GM12878 (cell line): ENCODE data around the gene TMEM52. TPM values are rescaled to one million over a fixed set of nuclear protein-coding genes. Genes with fewer than 3 reads are reported as not detected.

ENCODE experiments used
- ATAC-seq: fragments of 200-7000 bp; cut with Tn5 transposase; 3 replicates; pipeline ENCODE4 v1.9.1; 2020; ENCODE audit warnings: mild to moderate bottlenecking, moderate library complexity
- BruUV-seq: library from RNA; stranded (reverse); fragments of 400-500 nt; replicated peaks from 2 replicates; lab custom pipeline; 2021; lab: Mats Ljungman, UMichigan
- CTCF ChIA-PET: fragments of 300-600 bp; sonication (Branson Sonifier 250); formaldehyde crosslinking; extraction: SDS; loops from one replicate; lab custom pipeline; 2021; ENCODE audit warnings: inconsistent platforms; lab: Yijun Ruan, JAX
- POLR2A ChIA-PET: fragments of 350-600 bp; formaldehyde crosslinking; extraction: SDS; loops from one replicate; lab custom pipeline; 2021; ENCODE audit warnings: inconsistent platforms; lab: Charles Lee
- RAD21 ChIA-PET: fragments of 300-600 bp; sonication (Branson Sonifier 250); formaldehyde crosslinking; loops from one replicate; lab custom pipeline; 2023; ENCODE audit warnings: antibody characterized with exemption; ENCODE audit not compliant: unreplicated experiment; lab: Charles Lee
- SMC1A ChIA-PET: fragments of 300-600 bp; sonication (Branson Sonifier 250); formaldehyde crosslinking; loops from one replicate; lab custom pipeline; 2023; ENCODE audit not compliant: unreplicated experiment, uncharacterized antibody; lab: Charles Lee
- DNase-seq: peaks from one replicate; pipeline ENCODE4 v3.0.0-alpha.2; 2011; ENCODE audit warnings: low read depth, low spot score
- FAIRE-seq: peaks from 3 replicates; lab custom pipeline; 2011; peaks lifted over from hg19 to GRCh38; lab: Jason Lieb, UNC
- H2AFZ ChIP-seq: 2 replicates; pipeline ENCODE4 v1.6.0; 2011; ENCODE audit warnings: low read depth, low read length, control low read depth; ENCODE audit not compliant: control insufficient read depth
- H3K27ac ChIP-seq: 2 replicates; pipeline ENCODE4 v1.5.1; 2011; ENCODE audit warnings: control low read depth; ENCODE audit not compliant: control insufficient read depth, insufficient read depth
- H3K27me3 ChIP-seq, 2 experiments: replicated peaks in 1 of 2; 2 replicates each; pipeline versions ENCODE4 v1.6.0 to v1.6.1; 2011; ENCODE audit warnings: low read length in 1 of 2; ENCODE audit not compliant: control insufficient read depth in 2 of 2, insufficient read depth in 2 of 2
- H3K36me3 ChIP-seq, 2 experiments: 2 replicates each; pipeline ENCODE4 v1.5.1; 2011; ENCODE audit warnings: low read length in 1 of 2; ENCODE audit not compliant: control insufficient read depth in 2 of 2, insufficient read depth in 2 of 2
- H3K4me1 ChIP-seq: 2 replicates; pipeline ENCODE4 v1.6.1; 2011; ENCODE audit warnings: mild to moderate bottlenecking, low read length, moderate library complexity, mixed read lengths; ENCODE audit not compliant: control insufficient read depth, insufficient read depth
- H3K4me2 ChIP-seq: 2 replicates; pipeline ENCODE4 v1.6.0; 2011; ENCODE audit warnings: control low read depth; ENCODE audit not compliant: control insufficient read depth, insufficient read depth
- H3K4me3 ChIP-seq: fragments of 200-600 bp; sonication (generic); 2 replicates; pipeline ENCODE4 v1.5.1; 2016
- H3K79me2 ChIP-seq: 2 replicates; pipeline ENCODE4 v1.6.0; 2011; ENCODE audit warnings: low read length; ENCODE audit not compliant: control insufficient read depth, insufficient read depth
- H3K9ac ChIP-seq: 2 replicates; pipeline ENCODE4 v1.8.0; 2011; ENCODE audit warnings: low read length, control low read depth, mixed read lengths; ENCODE audit not compliant: control insufficient read depth, insufficient read depth
- H3K9me3 ChIP-seq: replicated peaks from 3 replicates; pipeline ENCODE4 v1.5.1; 2011; ENCODE audit warnings: mild to moderate bottlenecking, low read length; ENCODE audit not compliant: control insufficient read depth, insufficient read depth
- H4K20me1 ChIP-seq: 2 replicates; pipeline ENCODE4 v1.6.0; 2011; ENCODE audit not compliant: control insufficient read depth, insufficient read depth
- BCL3 ChIP-seq: IDR thresholded peaks from 2 replicates; pipeline ENCODE4 v1.6.1; 2011; ENCODE audit warnings: borderline replicate concordance, low read depth, mild to moderate bottlenecking, moderate library complexity, low read length; ENCODE audit not compliant: insufficient read depth, poor library complexity, severe bottlenecking
- CHD1 ChIP-seq: IDR thresholded peaks from 2 replicates; pipeline ENCODE4 v1.6.1; 2012; ENCODE audit warnings: low read depth, low read length, improper control_type of control experiment
- CHD2 ChIP-seq: IDR thresholded peaks from 2 replicates; pipeline ENCODE4 v1.6.1; 2011; ENCODE audit warnings: low read depth, low read length, improper control_type of control experiment, borderline replicate concordance
- EGR1 ChIP-seq, 2 experiments: IDR thresholded peaks; 1 replicate in 1 of 2; 2 replicates in 1 of 2; pipeline ENCODE4 v1.6.1; 2011 to 2012; ENCODE audit warnings: low read depth in 2 of 2, low read length in 2 of 2, borderline replicate concordance in 1 of 2, mild to moderate bottlenecking in 1 of 2, moderate library complexity in 1 of 2
- MTA2 ChIP-seq: fragments of 450-650 bp; IDR thresholded peaks from 2 replicates; pipeline ENCODE4 v1.6.1; 2016; ENCODE audit warnings: low read depth, mild to moderate bottlenecking, moderate library complexity
- MTA3 ChIP-seq: IDR thresholded peaks from 2 replicates; pipeline ENCODE4 v1.6.1; 2012; ENCODE audit warnings: low read length, inconsistent platforms, borderline replicate concordance
- SIX5 ChIP-seq: IDR thresholded peaks from 2 replicates; pipeline ENCODE4 v1.6.1; 2011; ENCODE audit warnings: mild to moderate bottlenecking, low read depth, low read length, moderate library complexity; ENCODE audit not compliant: severe bottlenecking
- ZBTB33 ChIP-seq: fragments of 450-650 bp; IDR thresholded peaks from 2 replicates; pipeline ENCODE4 v1.6.1; 2017; ENCODE audit warnings: mild to moderate bottlenecking
- ZNF384 ChIP-seq: IDR thresholded peaks from 2 replicates; pipeline ENCODE4 v1.6.1; 2012; ENCODE audit warnings: low read depth, mild to moderate bottlenecking, low read length, improper control_type of control experiment, borderline replicate concordance
- WGBS: methylation state at CpG from one replicate; pipeline ENCODE4 v1.1.6; 2016; ENCODE audit warnings: low lambda C conversion rate; ENCODE audit not compliant: insufficient replicate concordance, insufficient coverage; ENCODE audit errors: missing lambda C conversion rate; 5-methylcytosine and 5-hydroxymethylcytosine counted together
- in situ Hi-C: fragments of 300-500 bp; cut with MboI; formaldehyde crosslinking; loops from 9 replicates; pipeline ENCODE4 v1.14.3; 2018; ENCODE audit warnings: mixed read lengths
- intact Hi-C: fragments of 100-400 bp; cut with micrococcal nuclease; formaldehyde crosslinking; loops from one replicate; pipeline ENCODE4 v1.14.2; 2022; ENCODE audit not compliant: unreplicated experiment
- polyA plus RNA-seq, 11 experiments: library from polyadenylated mRNA; depleted of rRNA in 4 of 11; unstranded in 6 of 11; stranded (reverse) in 5 of 11; fragments of >200 nt; fragmentation: Nextera tagmentation in 4 of 11; fragmentation: Illumina TruSeq in 1 of 11; extraction: Ambion mirVana in 4 of 11; extraction: Trizol in 1 of 11; gene quantifications; 1 replicate in 1 of 11; 2 replicates in 10 of 11; pipeline versions ENCODE4 v1.2.1 to v1.2.3, GENCODE V29; 2011 to 2016; ENCODE audit warnings: inconsistent platforms in 2 of 11, missing spikeins in 2 of 11, low read depth in 1 of 11
- total RNA-seq, 4 experiments: library from RNA; depleted of rRNA in 3 of 4; stranded (reverse); fragments of >200 nt in 3 of 4; fragmentation: Illumina TruSeq in 1 of 4; extraction: Trizol in 1 of 4; gene quantifications; 2 replicates each; pipeline versions ENCODE4 v1.2.1 to v1.2.3, GENCODE V29; 2013 to 2021

Gene TMEM52
- total and polyA plus RNA-seq, 10 of the 15 experiments (the other 5 are each of a cell fraction or from before 2014, with no cell fraction given): 0.17 to 0.33 (median 0.24) TPM; not detected in 7

- Histone ChIP-seq H3K4me3 (no peak overlapping the region), H3K4me2 (no peak overlapping the region), H3K9me3 (no peaks in the 10 kb centered on the region), H3K79me2 (no peaks in the 10 kb centered on the region), H3K27ac (no peak overlapping the region), H4K20me1 (no peaks in the 10 kb centered on the region), H3K36me3 (no peaks in the 10 kb centered on the region), H3K9ac (no peak overlapping the region), H2AFZ (no peak overlapping the region), H3K27me3 (no peaks in the 10 kb centered on the region), H3K4me1 (no peaks in the 10 kb centered on the region)
- intact Hi-C loops (no loop called here), in situ Hi-C loops (loop anchor here (25.0 kb wide), 1 partner anchor 833 kb away; no protein-coding TSS in a partner anchor)
- CTCF ChIA-PET: no interaction called here
- FAIRE-seq (no peak), ATAC-seq (no peak), DNase-seq (no peak)
- RAD21 ChIA-PET: no interaction called here
- SMC1A ChIA-PET: no interaction called here
- WGBS: 16% methylated on average over 9 of the region's 9 CpGs
- POLR2A ChIA-PET: no interaction called here
- BruUV-seq: no TSS peak
- no peak for TF ChIP-seq BCL3
- no peak for TF ChIP-seq CHD2
- no peak for TF ChIP-seq MTA2
- no peak for TF ChIP-seq ZNF384
- TF ChIP-seq SIX5: no peak
- TF ChIP-seq MTA3: no peak
- TF ChIP-seq CHD1: no peak
- no peak for TF ChIP-seq ZBTB33
- no peak for TF ChIP-seq EGR1 (IDR thresholded peaks at IDR 0.05; ENCODE audit: borderline replicate concordance in 1 of 2, low read depth in 2 of 2, low read length in 2 of 2)
These were observed 34.9 kb upstream of the TMEM52 start for GRCh38 chr1:1954015-1954414.
